HEK293T (cell line): Measurements from ENCODE around the gene POSTN.

Experiments used
- CTCF ChIA-PET: fragments of 350-600 bp; formaldehyde crosslinking; extraction: SDS; loops from one replicate; lab custom pipeline; 2021; ENCODE audit warnings: antibody characterized with exemption, inconsistent platforms; lab: Yijun Ruan, JAX
- POLR2A ChIA-PET: fragments of 350-600 bp; formaldehyde crosslinking; extraction: SDS; loops from one replicate; lab custom pipeline; 2020; ENCODE audit warnings: antibody characterized with exemption, inconsistent platforms; lab: Yijun Ruan, JAX
- DNase-seq: peaks from one replicate; pipeline ENCODE4 v3.0.0; 2012; ENCODE audit warnings: mixed read lengths; ENCODE audit errors: extremely low spot score
- ARNT ChIP-seq: fragments of 450-650 bp; IDR thresholded peaks from 2 replicates; pipeline ENCODE4 v1.6.1; 2017; ENCODE audit warnings: mild to moderate bottlenecking
- BHLHE40 ChIP-seq: fragments of 450-650 bp; IDR thresholded peaks from 2 replicates; pipeline ENCODE4 v1.6.1; 2016; ENCODE audit warnings: mild to moderate bottlenecking, moderate library complexity, borderline replicate concordance
- CTBP1 ChIP-seq: fragments of 450-650 bp; IDR thresholded peaks from 2 replicates; pipeline ENCODE4 v1.6.1; 2016; ENCODE audit warnings: borderline replicate concordance
- ELF4 ChIP-seq: fragments of 450-650 bp; IDR thresholded peaks from 2 replicates; pipeline ENCODE4 v1.6.1; 2017; ENCODE audit warnings: antibody characterized with exemption
- FOXA1 ChIP-seq: fragments of 450-650 bp; IDR thresholded peaks from 2 replicates; pipeline ENCODE4 v1.6.1; 2016; ENCODE audit warnings: mild to moderate bottlenecking
- FOXK2 ChIP-seq: fragments of 450-650 bp; IDR thresholded peaks from 2 replicates; pipeline ENCODE4 v1.6.1; 2016; ENCODE audit warnings: mild to moderate bottlenecking
- FOXM1 ChIP-seq: fragments of 450-650 bp; IDR thresholded peaks from 2 replicates; pipeline ENCODE4 v1.6.1; 2017; ENCODE audit warnings: mild to moderate bottlenecking, borderline replicate concordance
- HDGF ChIP-seq: fragments of 450-650 bp; IDR thresholded peaks from 2 replicates; pipeline ENCODE4 v1.6.1; 2017; ENCODE audit warnings: antibody characterized with exemption, borderline replicate concordance
- L3MBTL2 ChIP-seq: fragments of 450-650 bp; conservative IDR thresholded peaks from 2 replicates; pipeline ENCODE4 v1.6.1; 2016; ENCODE audit warnings: mild to moderate bottlenecking
- LEF1 ChIP-seq: fragments of 450-650 bp; IDR thresholded peaks from 2 replicates; pipeline ENCODE4 v1.6.1; 2017; ENCODE audit warnings: mild to moderate bottlenecking, borderline replicate concordance
- NFRKB ChIP-seq: fragments of 450-650 bp; IDR thresholded peaks from 2 replicates; pipeline ENCODE4 v1.6.1; 2016; ENCODE audit warnings: mild to moderate bottlenecking, moderate library complexity
- PKNOX1 ChIP-seq: fragments of 450-650 bp; IDR thresholded peaks from 2 replicates; pipeline ENCODE4 v1.6.1; 2016
- SP1 ChIP-seq: fragments of 450-650 bp; IDR thresholded peaks from 2 replicates; pipeline ENCODE4 v1.6.1; 2017
- SUZ12 ChIP-seq: fragments of 450-650 bp; IDR thresholded peaks from 2 replicates; pipeline ENCODE4 v1.6.1; 2016; ENCODE audit warnings: mild to moderate bottlenecking
- TARDBP ChIP-seq: fragments of 450-650 bp; IDR thresholded peaks from 2 replicates; pipeline ENCODE4 v1.6.1; 2016
- ZNF384 ChIP-seq: fragments of 450-650 bp; IDR thresholded peaks from 2 replicates; pipeline ENCODE4 v1.6.1; 2016

Gene POSTN

GRCh38 chr13:37636701-37637100 lies 38.1 kb upstream of the POSTN start:
- TF ChIP-seq BHLHE40: no peak
- no peak for TF ChIP-seq FOXK2
- TF ChIP-seq HDGF: no peak
- no peak for TF ChIP-seq FOXA1
- TF ChIP-seq SUZ12: no peak
- CTCF ChIA-PET: no interaction called here
- no peak for DNase-seq
- POLR2A ChIA-PET: no interaction called here

GRCh38 chr13:37632294-37632693 lies 33.7 kb upstream of the POSTN start:
- TF ChIP-seq PKNOX1 (peak; percentile 74), SP1 (no peak)
- DNase-seq: no peak
- ChIA-PET CTCF (no interaction called here), POLR2A (no interaction called here)

GRCh38 chr13:37627428-37627827 lies 28.9 kb upstream of the POSTN start:
- CTCF ChIA-PET: no interaction called here
- TF ChIP-seq BHLHE40 (no peak), CTBP1 (no peak), HDGF (no peak), TARDBP (no peak), FOXA1 (no peak), L3MBTL2 (no peak), ELF4 (no peak), FOXM1 (no peak), PKNOX1 (no peak), SUZ12 (no peak), FOXK2 (no peak), LEF1 (no peak), ARNT (no peak), SP1 (no peak), NFRKB (no peak), ZNF384 (no peak)
- DNase-seq: no peak
- POLR2A ChIA-PET: no interaction called here

GRCh38 chr13:37621811-37622361 lies 23.3 kb upstream of the POSTN start:
- no peak for DNase-seq
- POLR2A ChIA-PET: no interaction called here
- CTCF ChIA-PET: interaction anchor here (1.2 kb wide), 1 partner anchor 8 kb away, joined by 3 read pairs; no protein-coding TSS in a partner anchor
- no peak for TF ChIP-seq TARDBP
- TF ChIP-seq ZNF384: no peak
- TF ChIP-seq HDGF: no peak
- no peak for TF ChIP-seq LEF1
- TF ChIP-seq L3MBTL2: no peak
- no peak for TF ChIP-seq PKNOX1
- TF ChIP-seq SP1: no peak
- no peak for TF ChIP-seq ELF4
- TF ChIP-seq NFRKB: no peak
- TF ChIP-seq FOXA1: no peak
- no peak for TF ChIP-seq BHLHE40
- no peak for TF ChIP-seq ARNT
- no peak for TF ChIP-seq CTBP1
- no peak for TF ChIP-seq FOXM1
- no peak for TF ChIP-seq FOXK2
- TF ChIP-seq SUZ12: no peak

GRCh38 chr13:37618554-37618953 lies 20.0 kb upstream of the POSTN start:
- DNase-seq: no peak
- TF ChIP-seq ZNF384 (no peak), L3MBTL2 (no peak), ELF4 (no peak), BHLHE40 (no peak), TARDBP (no peak), SUZ12 (no peak), FOXA1 (no peak), HDGF (no peak), NFRKB (no peak), FOXK2 (no peak), ARNT (no peak), FOXM1 (no peak), SP1 (no peak), CTBP1 (no peak), PKNOX1 (no peak), LEF1 (no peak)
- ChIA-PET POLR2A (no interaction called here), CTCF (no interaction called here)

GRCh38 chr13:37617173-37617572 lies 18.6 kb upstream of the POSTN start:
- DNase-seq: no peak
- CTCF ChIA-PET: interaction anchor here (0.6 kb wide), 2 partner anchors 250 to 560 kb away, joined by 3 to 5 read pairs; no protein-coding TSS in a partner anchor
- POLR2A ChIA-PET: no interaction called here
- TF ChIP-seq BHLHE40 (no peak), CTBP1 (no peak), ZNF384 (no peak)
